GM19043 (cell line): Measurements from ENCODE around the gene XAF1.
"Not testable (repeated sequence)": the region's sequence is repeated elsewhere in the genome, so short reads cannot be mapped to it uniquely, and the experiment has no call there.

Source experiments
- ATAC-seq: cut with Tn5 transposase; IDR thresholded peaks from one replicate; pipeline ENCODE4 v1.9.1; 2021; ENCODE audit warnings: low read depth; ENCODE audit not compliant: unreplicated experiment

Gene XAF1, protein sequence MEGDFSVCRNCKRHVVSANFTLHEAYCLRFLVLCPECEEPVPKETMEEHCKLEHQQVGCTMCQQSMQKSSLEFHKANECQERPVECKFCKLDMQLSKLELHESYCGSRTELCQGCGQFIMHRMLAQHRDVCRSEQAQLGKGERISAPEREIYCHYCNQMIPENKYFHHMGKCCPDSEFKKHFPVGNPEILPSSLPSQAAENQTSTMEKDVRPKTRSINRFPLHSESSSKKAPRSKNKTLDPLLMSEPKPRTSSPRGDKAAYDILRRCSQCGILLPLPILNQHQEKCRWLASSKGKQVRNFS

GRCh38 chr17:6755731-6756184 is at the start of gene XAF1:
XAF1 (plus strand) TSS chr17:6756046; CDS start chr17:6756079, 33 bp downstream.
- ATAC-seq: no peak

DNA sequence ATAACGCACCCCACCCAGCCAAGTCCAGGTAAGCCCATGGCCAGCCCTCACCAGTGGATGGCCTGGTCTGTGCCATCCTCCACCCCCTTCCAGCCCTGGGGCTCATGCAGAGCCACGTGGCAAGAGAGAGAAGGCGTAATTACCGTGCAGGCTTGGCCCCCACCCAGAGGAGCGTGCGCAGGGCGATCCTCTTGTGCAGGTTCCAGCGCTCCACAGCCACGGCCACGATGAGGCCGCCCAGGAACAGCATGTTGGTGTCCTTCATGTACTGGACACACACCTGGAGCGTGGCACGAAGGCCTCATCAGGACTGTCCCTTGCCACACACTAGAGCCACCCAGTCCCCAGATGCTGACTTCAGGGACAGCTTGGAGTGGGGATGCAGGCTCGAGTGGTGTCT is 49.3 kb upstream of the XAF1 start:
- no peak for ATAC-seq

DNA sequence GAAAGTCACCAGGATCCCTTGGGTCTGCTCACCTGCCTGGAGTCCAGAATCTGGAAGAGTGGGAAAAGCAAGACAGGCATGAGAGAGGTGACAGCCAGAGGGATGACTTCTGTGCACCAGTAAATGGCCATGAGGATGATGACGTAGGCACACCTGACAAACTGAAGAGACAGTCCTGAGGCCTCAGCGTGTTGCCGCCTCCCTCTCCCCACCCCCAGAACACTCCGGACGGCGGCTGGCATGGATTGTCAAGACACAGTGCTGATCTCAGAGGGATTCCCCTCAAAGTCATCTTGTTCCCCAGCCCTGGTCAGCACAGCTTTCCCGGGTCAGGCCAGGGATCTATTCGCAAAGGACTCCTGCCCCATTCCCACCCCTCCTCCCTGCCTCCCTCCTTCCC is 48.9 kb upstream of the XAF1 start:
- no peak for ATAC-seq

DNA sequence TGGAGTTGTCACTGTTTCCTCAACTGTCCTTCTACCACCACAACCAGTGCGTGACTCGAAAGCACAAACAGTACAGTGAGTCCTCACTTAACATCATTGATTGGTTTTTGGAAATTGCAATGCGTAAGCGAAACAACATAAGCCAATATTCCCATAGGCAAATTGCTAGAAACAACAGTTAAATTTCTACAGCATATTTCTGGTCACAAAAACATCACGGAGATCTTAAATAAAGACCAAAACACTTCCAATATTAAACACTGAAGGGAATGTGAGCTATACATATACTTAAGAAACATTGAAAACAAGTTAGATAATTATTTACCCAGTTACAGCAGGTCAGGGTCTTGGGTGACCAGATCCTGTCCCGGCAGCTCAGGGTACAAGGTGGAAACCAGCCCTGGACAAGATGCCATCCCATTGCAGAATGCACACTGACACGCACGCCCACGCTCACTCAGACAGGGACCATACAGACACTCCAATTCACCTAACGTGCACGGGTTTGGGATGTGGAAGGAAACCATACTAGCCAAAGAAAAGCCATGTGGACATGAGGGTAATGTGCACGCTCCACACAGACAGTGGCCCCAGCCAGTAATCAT is 47.4 kb upstream of the XAF1 start:
- no peak for ATAC-seq

- ATAC-seq: no peak
Measured at GRCh38 chr17:6710317-6710716, 45.5 kb upstream of the XAF1 start.

DNA sequence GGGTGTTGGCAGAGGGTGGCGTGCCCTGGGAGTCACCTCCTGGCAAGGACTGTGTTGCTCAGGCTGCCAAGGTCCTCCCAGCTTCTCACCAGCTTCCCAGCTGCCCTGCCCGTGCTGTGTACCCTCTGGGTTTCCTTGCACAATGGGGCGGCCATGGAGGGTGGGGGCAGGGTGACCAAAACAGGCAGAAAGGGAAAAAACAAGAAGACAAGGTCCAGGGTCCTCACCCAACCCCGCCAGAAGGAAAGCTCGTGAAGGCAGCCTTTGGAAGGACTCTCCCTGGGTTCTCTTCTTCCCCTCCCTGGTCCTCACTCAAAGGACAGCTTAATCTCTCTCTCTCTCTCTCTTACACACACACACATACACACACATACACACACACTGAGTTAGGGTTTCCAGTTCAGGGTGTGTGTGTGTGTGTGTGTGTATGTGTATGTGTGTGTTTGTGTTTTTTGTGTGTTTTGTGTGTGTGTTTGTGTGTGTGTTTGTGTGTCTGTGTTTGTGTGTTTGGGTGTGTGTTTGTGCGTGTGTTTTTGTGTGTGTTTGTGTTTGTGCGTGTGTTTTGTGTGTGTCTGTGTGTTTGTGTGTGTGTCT is 44.7 kb upstream of the XAF1 start:
- ATAC-seq: no peak

DNA sequence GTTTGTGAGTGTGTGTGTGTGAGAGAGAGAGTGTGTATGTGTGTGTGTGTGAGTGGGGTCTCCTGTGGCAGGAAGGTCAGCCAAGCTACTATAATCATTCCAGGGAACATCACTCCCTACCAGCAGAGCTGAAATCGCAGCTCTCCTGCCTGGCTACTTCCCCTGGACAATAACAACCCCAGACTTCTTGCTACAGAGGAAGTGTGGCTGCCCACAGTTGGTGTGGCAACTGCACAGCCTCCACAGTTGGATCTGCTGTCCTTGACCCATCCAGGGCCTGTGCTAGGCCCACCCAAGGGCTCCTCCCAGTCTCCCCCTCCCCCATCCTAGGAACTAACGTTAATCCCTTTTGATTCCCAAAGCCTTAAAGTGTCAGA is 44.2 kb upstream of the XAF1 start:
- no peak for ATAC-seq

- ATAC-seq: no peak
Measured at GRCh38 chr17:6712058-6712853, 43.6 kb upstream of the XAF1 start.

DNA sequence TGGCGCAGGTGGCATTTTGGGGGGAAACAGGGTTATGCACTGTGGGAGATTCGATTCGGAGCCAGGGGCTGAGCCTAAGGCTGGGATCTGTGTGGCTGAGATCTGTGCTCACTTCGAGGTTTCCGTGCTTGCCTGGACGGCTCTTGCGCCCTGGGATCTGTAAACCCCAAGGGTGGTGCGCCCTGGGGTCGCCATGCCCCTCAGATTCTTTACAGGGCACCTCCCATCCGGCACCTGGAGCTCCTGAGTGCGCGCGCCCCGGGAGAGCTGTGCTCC is 43.1 kb upstream of the XAF1 start:
- ATAC-seq: no peak

GRCh38 chr17:6713130-6713917 is 42.5 kb upstream of the XAF1 start, which contains the start of gene SLC13A5:
SLC13A5 (minus strand) TSS chr17:6713369; CDS start chr17:6713333, 36 bp downstream.
- ATAC-seq: no peak

- ATAC-seq: no peak
Measured at GRCh38 chr17:6713918-6714271, 42.0 kb upstream of the XAF1 start.

DNA sequence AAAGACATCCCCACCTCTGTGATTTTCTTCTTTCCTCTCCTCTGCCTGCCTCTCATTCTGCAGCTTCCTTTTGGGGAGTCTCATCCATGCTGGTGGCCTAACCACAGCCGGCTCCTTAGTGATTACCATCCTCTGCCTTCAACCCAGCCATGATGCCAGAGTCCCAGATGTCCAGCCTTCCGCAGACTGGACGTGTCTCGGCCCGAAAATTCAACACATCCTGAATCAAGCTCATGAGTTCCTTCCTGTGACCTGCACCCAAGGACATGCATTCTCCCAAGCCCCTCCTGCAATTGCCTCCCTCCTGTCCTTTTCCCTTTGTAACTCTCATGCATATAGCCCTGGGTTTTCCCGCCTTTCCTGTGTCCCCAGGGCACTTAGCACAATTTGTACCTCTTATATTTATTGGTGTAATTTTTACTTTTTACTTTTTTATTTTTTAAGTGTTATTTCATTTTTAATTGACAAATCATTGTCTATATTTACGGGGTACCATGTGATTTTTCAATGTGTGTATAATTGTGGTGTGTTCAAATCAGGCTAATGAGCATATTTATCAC is 41.5 kb upstream of the XAF1 start:
- ATAC-seq: no peak

GRCh38 chr17:6716736-6717135 is 39.1 kb upstream of the XAF1 start:
- ATAC-seq: no peak

- no peak for ATAC-seq
Measured at GRCh38 chr17:6721744-6722143, 34.1 kb upstream of the XAF1 start.

- no peak for ATAC-seq
Measured at GRCh38 chr17:6724009-6724408, 31.8 kb upstream of the XAF1 start.

- no peak for ATAC-seq
Measured at GRCh38 chr17:6729531-6729930, 26.3 kb upstream of the XAF1 start.

- ATAC-seq: not testable (repeated sequence)
Measured at GRCh38 chr17:6746665-6747064, 9.2 kb upstream of the XAF1 start.

- no peak for ATAC-seq
Measured at GRCh38 chr17:6748617-6749016, 7.2 kb upstream of the XAF1 start.

GRCh38 chr17:6749519-6749918 is 6.3 kb upstream of the XAF1 start:
- no peak for ATAC-seq
